Inferior parietal cortex (tissue), 1 donor: ENCODE measurements around the gene E2F1.
"Not testable (repeated sequence)": the region's sequence is repeated elsewhere in the genome, so short reads cannot be mapped to it uniquely, and the experiment has no call there.

ENCODE experiments used
- DNase-seq: peaks from one replicate; pipeline ENCODE4 v3.0.0-alpha.2; 2016; ENCODE audit errors: extremely low spot score

Gene E2F1

DNA sequence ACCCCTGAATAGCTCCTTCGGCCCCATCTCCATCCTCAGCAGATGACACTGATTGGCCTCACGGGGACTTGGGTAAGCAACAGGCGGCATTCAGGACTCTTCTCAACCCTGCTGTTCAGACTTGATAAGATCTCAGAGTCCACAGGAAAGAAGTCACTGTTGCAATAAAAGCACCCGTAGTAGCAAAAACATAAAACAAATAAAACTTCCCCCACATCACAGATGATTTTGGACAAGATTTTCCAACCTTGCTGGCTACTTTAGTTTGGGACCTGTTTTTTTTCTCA is 41.2 kb downstream of the E2F1 start:
- no peak for DNase-seq

- no peak for DNase-seq
Measured at GRCh38 chr20:33644313-33645071, 41.7 kb downstream of the E2F1 start.

DNA sequence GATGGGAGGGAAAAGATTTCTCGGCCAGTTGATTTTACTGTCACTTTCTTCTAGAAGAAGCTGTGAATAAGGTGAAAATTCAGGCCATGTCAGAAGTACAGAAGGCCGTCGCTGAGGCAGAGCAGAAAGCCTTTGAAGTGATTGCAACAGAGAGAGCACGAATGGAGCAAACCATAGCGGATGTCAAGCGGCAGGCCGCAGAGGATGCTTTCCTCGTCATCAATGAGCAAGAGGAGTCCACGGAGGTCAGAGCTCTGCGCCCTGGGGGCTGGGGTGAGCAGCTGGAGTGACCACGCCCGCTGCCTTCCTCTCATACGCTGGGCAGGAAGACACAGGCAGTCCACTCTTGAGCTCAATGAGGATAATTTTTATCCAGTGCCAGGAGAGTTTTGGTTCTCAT is 45.9 kb downstream of the E2F1 start:
- DNase-seq, result no peak

GRCh38 chr20:33636776-33637175 is 49.4 kb downstream of the E2F1 start:
- DNase-seq, result no peak

GRCh38 chr20:33635341-33635740 is 50.8 kb downstream of the E2F1 start:
- no peak for DNase-seq

- not testable (repeated sequence) for DNase-seq
Measured at GRCh38 chr20:33631910-33632309, 54.3 kb downstream of the E2F1 start.

GRCh38 chr20:33630507-33630906 is 55.7 kb downstream of the E2F1 start:
- no peak for DNase-seq

DNA sequence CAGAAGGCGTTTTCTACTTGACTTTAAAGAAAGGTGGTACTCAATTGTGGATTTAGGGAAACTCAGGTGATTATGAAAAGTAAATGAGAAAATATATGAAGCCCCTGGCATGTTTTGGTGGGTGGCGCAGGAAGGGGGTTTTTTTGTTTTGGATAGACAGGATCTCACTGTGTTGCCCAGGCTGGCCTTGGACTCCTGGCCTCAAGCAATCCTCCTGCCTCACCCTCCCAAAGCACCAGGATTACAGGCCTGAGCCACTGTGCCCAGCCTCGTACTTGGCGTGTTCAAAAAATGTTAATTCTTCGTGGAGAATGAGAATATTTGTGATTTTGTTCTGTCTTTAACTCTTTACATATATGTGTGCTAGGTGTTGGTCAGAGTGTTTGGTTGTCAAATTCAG is 56.2 kb downstream of the E2F1 start:
- DNase-seq, result no peak

GRCh38 chr20:33629533-33629932 is 56.7 kb downstream of the E2F1 start:
- no peak for DNase-seq

DNA sequence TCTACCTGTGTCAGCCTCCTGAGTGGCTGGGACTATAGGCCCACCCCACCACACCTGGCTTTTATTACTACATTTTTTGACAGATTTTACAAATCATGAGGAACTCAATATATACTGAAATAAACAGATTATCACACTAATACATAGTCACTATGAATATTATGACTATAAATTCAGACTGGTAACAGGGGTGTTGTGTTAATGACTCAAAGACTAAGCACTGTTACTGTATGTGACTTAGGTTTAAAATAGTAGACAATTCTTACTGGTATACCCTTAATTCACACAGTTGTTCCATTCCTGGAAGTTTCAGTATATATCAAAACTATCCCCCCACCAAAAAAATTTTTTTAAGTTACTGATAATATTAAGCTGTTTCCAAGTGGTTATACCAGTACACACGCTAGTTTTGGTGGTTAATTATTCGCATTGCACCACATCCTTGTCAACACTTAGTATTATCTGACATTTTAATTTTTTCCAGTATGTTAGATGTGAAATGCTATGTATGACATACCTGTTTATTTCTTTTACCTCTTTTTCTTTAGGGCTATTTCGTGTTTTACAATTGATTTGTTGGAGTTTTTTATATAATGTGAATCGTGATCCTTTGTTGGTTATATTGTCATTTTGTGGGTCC is 58.5 kb downstream of the E2F1 start:
- no peak for DNase-seq

DNA sequence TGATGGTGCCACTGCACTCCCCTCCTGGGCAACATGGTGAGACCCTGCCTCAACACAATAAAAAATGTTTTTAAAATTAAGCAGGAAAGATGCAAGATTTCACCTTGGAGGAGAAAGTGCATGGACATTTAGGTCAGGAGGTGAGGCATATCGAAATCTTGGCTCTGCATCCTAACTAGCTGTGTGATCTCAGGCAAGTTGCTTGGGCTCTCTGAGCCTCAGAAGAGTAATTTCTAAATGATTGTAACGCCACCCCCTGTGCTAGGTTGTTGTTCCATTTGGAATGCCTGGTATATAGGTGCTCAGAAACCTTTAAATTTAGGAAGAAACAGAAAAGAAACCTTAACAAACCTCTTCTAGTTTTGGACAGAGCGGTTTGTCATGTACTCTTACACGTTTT is 60.0 kb downstream of the E2F1 start:
- no peak for DNase-seq
